HepG2 (cell line): ENCODE measurements around the gene DCLRE1C. TPM values are rescaled to one million over a fixed set of nuclear protein-coding genes. Genes with fewer than 3 reads are reported as not detected.
A peak's percentile ranks its signal among the peaks of the same experiment; 100 is the strongest.

Experiments
- ATAC-seq: fragments of 200-7000 bp; cut with Tn5 transposase; 3 replicates; pipeline ENCODE4 v1.9.1; 2020; ENCODE audit warnings: mild to moderate bottlenecking, moderate library complexity
- BruUV-seq: library from RNA; stranded (reverse); fragments of 400-500 nt; replicated peaks from 2 replicates; lab custom pipeline; 2021; lab: Mats Ljungman, UMichigan
- CTCF ChIA-PET: fragments of 300-600 bp; formaldehyde crosslinking; extraction: SDS; loops from one replicate; lab custom pipeline; 2021; ENCODE audit warnings: low total read pairs, inconsistent platforms, low intra/inter-chr PET ratio; lab: Yijun Ruan, JAX
- POLR2A ChIA-PET: fragments of 350-600 bp; sonication (Branson Sonifier 250); formaldehyde crosslinking; loops from one replicate; lab custom pipeline; 2020; ENCODE audit warnings: antibody characterized with exemption, inconsistent platforms; lab: Yijun Ruan, JAX
- DNase-seq: peaks from one replicate; pipeline ENCODE4 v3.0.0-alpha.2; 2015; ENCODE audit warnings: low spot score
- FAIRE-seq: peaks from 3 replicates; lab custom pipeline; 2011; peaks lifted over from hg19 to GRCh38; lab: Jason Lieb, UNC
- H2AFZ ChIP-seq: one replicate; pipeline ENCODE4 v1.6.1; 2011; ENCODE audit warnings: low read length, inconsistent platforms
- H3K27ac ChIP-seq: fragments of 300-600 bp; 3 replicates; pipeline ENCODE4 v1.8.0; 2011; ENCODE audit warnings: mixed run types, mild to moderate bottlenecking, mixed read lengths, low read length, inconsistent platforms; ENCODE audit not compliant: insufficient read depth; ENCODE audit errors: extremely low read length
- H3K27me3 ChIP-seq, 2 experiments: fragments of 200-600 bp in 1 of 2; 2 replicates in 1 of 2; 3 replicates in 1 of 2; pipeline versions ENCODE4 v1.6.0 to v1.8.0; 2011; ENCODE audit warnings: low read length in 2 of 2, mild to moderate bottlenecking in 2 of 2, moderate library complexity in 2 of 2, inconsistent platforms in 1 of 2; ENCODE audit not compliant: insufficient read depth in 2 of 2, control insufficient read depth in 1 of 2
- H3K36me3 ChIP-seq, 2 experiments: fragments of 200-600 bp in 1 of 2; replicated peaks in 1 of 2; 2 replicates in 1 of 2; 3 replicates in 1 of 2; pipeline versions ENCODE4 v1.5.1 to v1.8.0; 2011; ENCODE audit warnings: low read length in 2 of 2, inconsistent platforms in 1 of 2; ENCODE audit not compliant: insufficient read depth in 2 of 2, control insufficient read depth in 1 of 2
- H3K4me1 ChIP-seq: 2 replicates; pipeline ENCODE4 v1.5.1; 2012; ENCODE audit warnings: low read length, inconsistent platforms; ENCODE audit not compliant: insufficient read depth
- H3K4me2 ChIP-seq: 2 replicates; pipeline ENCODE4 v1.6.0; 2011; ENCODE audit warnings: low read depth, low read length, inconsistent platforms
- H3K4me3 ChIP-seq, 3 experiments: fragments of 200-600 bp in 1 of 3; sonication (generic), shearing (Covaris generic) in 1 of 3; replicated peaks in 1 of 3; 2 replicates each; pipeline ENCODE4 v1.5.1; 2011 to 2016; ENCODE audit warnings: low read length in 3 of 3, inconsistent platforms in 2 of 3, low read depth in 2 of 3, mild to moderate bottlenecking in 2 of 3, control low read depth in 1 of 3, mixed read lengths in 1 of 3; ENCODE audit not compliant: insufficient read depth in 1 of 3
- H3K79me2 ChIP-seq: one replicate; pipeline ENCODE4 v1.6.1; 2011; ENCODE audit warnings: low read length, inconsistent platforms; ENCODE audit not compliant: insufficient read depth
- H3K9ac ChIP-seq: 2 replicates; pipeline ENCODE4 v1.6.0; 2011; ENCODE audit warnings: mild to moderate bottlenecking, low read depth, low read length, inconsistent platforms; ENCODE audit not compliant: insufficient read depth
- H3K9me3 ChIP-seq: 2 replicates; pipeline ENCODE4 v1.5.1; 2012; ENCODE audit warnings: mild to moderate bottlenecking, low read length
- H4K20me1 ChIP-seq: 2 replicates; pipeline ENCODE4 v1.6.0; 2011; ENCODE audit warnings: inconsistent platforms, mild to moderate bottlenecking, low read length, moderate library complexity; ENCODE audit not compliant: insufficient read depth
- HNF1A ChIP-seq, 2 experiments: sonication (generic) in 1 of 2; formaldehyde crosslinking in 1 of 2; IDR thresholded peaks; 2 replicates each; pipeline versions ENCODE4 v1.4.0 to v1.6.1; 2016 to 2020; ENCODE audit warnings: borderline replicate concordance in 1 of 2, low read depth in 1 of 2, mild to moderate bottlenecking in 1 of 2, missing genetic modification reagents in 1 of 2
- MTA3 ChIP-seq: sonication (generic); formaldehyde crosslinking; IDR thresholded peaks from 2 replicates; pipeline ENCODE4 v1.4.0; 2020; ENCODE audit warnings: missing genetic modification reagents
- REL ChIP-seq: sonication (generic); formaldehyde crosslinking; conservative IDR thresholded peaks from 2 replicates; pipeline ENCODE4 v1.8.0; 2022; ENCODE audit warnings: mild to moderate bottlenecking, missing genetic modification reagents, moderate library complexity
- SALL1 ChIP-seq: sonication (generic); formaldehyde crosslinking; IDR thresholded peaks from 2 replicates; pipeline ENCODE4 v1.8.0; 2022; ENCODE audit warnings: mild to moderate bottlenecking, missing genetic modification reagents
- ZNF138 ChIP-seq: sonication (generic); formaldehyde crosslinking; IDR thresholded peaks from 2 replicates; pipeline ENCODE4 v1.5.0; 2020; ENCODE audit warnings: mild to moderate bottlenecking, low read depth, missing genetic modification reagents
- ZNF407 ChIP-seq: sonication (generic); formaldehyde crosslinking; IDR thresholded peaks from one replicate; pipeline ENCODE4 v1.5.1; 2020; ENCODE audit warnings: mild to moderate bottlenecking, missing genetic modification reagents; ENCODE audit errors: not compliant biosample characterization
- ZNF484 ChIP-seq: sonication (generic); formaldehyde crosslinking; IDR thresholded peaks from 2 replicates; pipeline ENCODE4 v1.5.1; 2020; ENCODE audit warnings: mild to moderate bottlenecking, low read depth, missing genetic modification reagents, borderline replicate concordance
- ZNF598 ChIP-seq: sonication (generic); formaldehyde crosslinking; IDR thresholded peaks from 2 replicates; pipeline ENCODE4 v1.5.1; 2020; ENCODE audit warnings: mild to moderate bottlenecking, missing genetic modification reagents, borderline replicate concordance
- WGBS: methylation state at CpG from one replicate; pipeline ENCODE4 v1.1.6; 2017; ENCODE audit warnings: low lambda C conversion rate; 5-methylcytosine and 5-hydroxymethylcytosine counted together
- in situ Hi-C: cut with HindIII; loops from 2 replicates; pipeline ENCODE4 v1.10.0; 2017; ENCODE audit warnings: low pct_unique_long_range_greater_than_20kb; ENCODE audit not compliant: extremely low pct_ligation_motif_present
- intact Hi-C: fragments of 100-400 bp; cut with micrococcal nuclease; formaldehyde crosslinking; loops from one replicate; pipeline ENCODE4 v1.10.0; 2022; ENCODE audit not compliant: unreplicated experiment
- polyA plus RNA-seq, 8 experiments: library from polyadenylated mRNA; depleted of rRNA in 3 of 8; stranded (reverse) in 7 of 8; unstranded in 1 of 8; fragments of >200 nt; fragmentation: Illumina TruSeq in 4 of 8; extraction: Trizol in 4 of 8; gene quantifications; 2 replicates each; pipeline versions ENCODE4 v1.2.1 to v1.2.3, GENCODE V29; 2011 to 2016; ENCODE audit warnings: low read depth in 4 of 8, missing spikeins in 1 of 8, mixed read lengths in 1 of 8; ENCODE audit not compliant: insufficient read depth in 1 of 8
- total RNA-seq, 5 experiments: library from RNA; depleted of rRNA; stranded (reverse); fragments of >200 nt; fragmentation: Illumina TruSeq; extraction: Trizol; gene quantifications; 2 replicates each; pipeline ENCODE4 v1.2.3, GENCODE V29; 2016; ENCODE audit warnings: low read depth in 1 of 5

The DCLRE1C gene
- total and polyA plus RNA-seq, 2 of the 13 experiments (the other 11 are each of a cell fraction or from before 2014, with no cell fraction given), result 3.0 to 10.3 TPM

GRCh38 chr10:14878266-14879123, 75.4 kb downstream of the DCLRE1C start, which contains the start of gene SUV39H2 (continued):
- TF ChIP-seq REL, result 0 out of 2 replicates have a peak, but pooled peaks have one; percentile 22

GRCh38 chr10:14876764-14877163, 77.1 kb downstream of the DCLRE1C start:
- Histone ChIP-seq H3K27ac (no peak overlapping the region), H3K4me1 (peaks cover 36% of the 10 kb centered on the region), H2AFZ (no peak overlapping the region), H3K4me2 (peak overlapping the region; percentile 86), H3K9me3 (no peaks in the 10 kb centered on the region), H3K9ac (no peak overlapping the region), H4K20me1 (no peaks in the 10 kb centered on the region), H3K4me3 (no peak overlapping the region), H3K79me2 (peaks cover 43% of the 10 kb centered on the region), H3K27me3 (no peaks in the 10 kb centered on the region; a peak in 1 of 5 replicates), H3K36me3 (no peaks in the 10 kb centered on the region)
- BruUV-seq, result no TSS peak
- ChIA-PET POLR2A (interaction anchor here (1.8 kb wide), 1 partner anchor 292 kb away, joined by 8 read pairs; the partner anchor contains the start of gene NMT2), CTCF (no interaction called here)
- no peak for FAIRE-seq
- in situ Hi-C loops (no loop called here), intact Hi-C loops (loop anchor here (10.0 kb wide), 1 partner anchor 78 kb away; the partner anchor contains the start of genes DCLRE1C and MEIG1)
- 99% methylated on average over 9 of the region's 9 CpGs for WGBS
- DNase-seq, result no peak
- ATAC-seq, result no peak
- TF ChIP-seq ZNF484 (CRISPR knock-in tag) (no peak), ZNF598 (CRISPR knock-in tag) (no peak), SALL1 (CRISPR knock-in tag) (no peak), ZNF407 (no peak), HNF1A (IDR thresholded peaks at IDR 0.05; ENCODE audit: low read depth) (no peak), HNF1A (CRISPR knock-in tag; IDR thresholded peaks at IDR 0.05; ENCODE audit: borderline replicate concordance) (no peak), MTA3 (CRISPR knock-in tag) (no peak), ZNF138 (CRISPR knock-in tag) (no peak)
